GM12873 (cell line): ENCODE results near the gene ITGA2B.

Experiments
- CTCF ChIP-seq: IDR thresholded peaks from 2 replicates; pipeline ENCODE4 v1.5.1; 2012; ENCODE audit warnings: low read depth, mild to moderate bottlenecking, moderate library complexity, low read length, control low read depth; ENCODE audit not compliant: insufficient read depth; ENCODE audit errors: missing control alignments

ITGA2B gene

GRCh38 chr17:44416558-44417289 lies 27.3 kb upstream of the ITGA2B start:
- TF ChIP-seq CTCF: no peak

- no peak for TF ChIP-seq CTCF
These were observed 25.1 kb upstream of the ITGA2B start for GRCh38 chr17:44414394-44415155.

DNA sequence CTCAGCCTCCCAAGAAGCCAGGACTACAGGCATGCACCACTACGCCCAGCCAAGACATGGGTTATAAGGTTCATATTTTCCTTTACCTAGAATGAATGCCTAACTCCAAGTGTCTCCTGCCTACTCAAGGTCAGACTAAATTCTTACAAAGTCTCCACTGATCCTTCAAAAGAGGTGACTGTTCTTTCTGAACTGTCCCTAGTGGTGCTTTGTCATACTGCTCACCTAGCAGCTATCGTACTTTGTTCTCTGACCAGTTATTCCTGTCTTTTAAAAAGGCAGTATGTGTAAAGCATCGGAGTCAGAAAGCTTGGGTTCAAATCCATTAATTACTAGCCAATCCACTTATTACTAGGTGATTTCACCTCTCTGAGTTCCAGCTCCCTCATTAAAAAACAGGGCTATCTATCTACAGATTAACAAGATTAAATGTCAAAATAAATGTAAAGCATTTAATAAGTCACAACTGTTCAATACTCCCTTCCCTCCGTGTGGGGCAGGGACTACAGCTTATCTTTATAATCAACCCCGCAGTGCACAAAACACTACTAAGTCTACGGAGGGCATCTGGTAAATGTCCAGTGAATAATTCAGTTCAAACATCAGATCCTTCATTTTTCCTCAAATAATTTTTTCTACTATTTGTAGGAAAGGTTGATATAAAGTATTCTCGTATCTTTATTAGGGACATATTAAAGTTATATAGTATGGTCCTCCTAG lies 20.0 kb upstream of the ITGA2B start:
- peak; percentile 50 for TF ChIP-seq CTCF

DNA sequence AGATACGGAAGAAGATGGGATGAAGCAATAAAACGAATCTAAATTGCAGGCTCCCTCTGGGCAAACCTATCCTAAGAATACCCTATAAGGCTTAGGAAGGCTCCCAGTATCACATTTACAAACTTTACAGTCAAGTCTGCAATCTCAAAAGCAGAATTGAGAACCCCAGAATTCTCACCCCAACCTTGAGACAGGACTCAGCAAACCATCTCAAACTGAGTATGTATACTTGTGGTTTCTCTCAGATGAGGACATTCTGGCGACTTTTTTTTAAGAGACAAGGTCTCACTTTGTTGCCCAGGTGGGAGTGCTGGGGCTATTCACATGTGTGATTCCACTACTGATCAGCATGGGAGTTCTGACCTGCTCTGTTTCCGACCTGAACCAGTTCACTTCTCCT lies 19.3 kb upstream of the ITGA2B start:
- TF ChIP-seq CTCF: no peak

- TF ChIP-seq CTCF: no peak
These were observed 13.2 kb upstream of the ITGA2B start for GRCh38 chr17:44402564-44403172.

DNA sequence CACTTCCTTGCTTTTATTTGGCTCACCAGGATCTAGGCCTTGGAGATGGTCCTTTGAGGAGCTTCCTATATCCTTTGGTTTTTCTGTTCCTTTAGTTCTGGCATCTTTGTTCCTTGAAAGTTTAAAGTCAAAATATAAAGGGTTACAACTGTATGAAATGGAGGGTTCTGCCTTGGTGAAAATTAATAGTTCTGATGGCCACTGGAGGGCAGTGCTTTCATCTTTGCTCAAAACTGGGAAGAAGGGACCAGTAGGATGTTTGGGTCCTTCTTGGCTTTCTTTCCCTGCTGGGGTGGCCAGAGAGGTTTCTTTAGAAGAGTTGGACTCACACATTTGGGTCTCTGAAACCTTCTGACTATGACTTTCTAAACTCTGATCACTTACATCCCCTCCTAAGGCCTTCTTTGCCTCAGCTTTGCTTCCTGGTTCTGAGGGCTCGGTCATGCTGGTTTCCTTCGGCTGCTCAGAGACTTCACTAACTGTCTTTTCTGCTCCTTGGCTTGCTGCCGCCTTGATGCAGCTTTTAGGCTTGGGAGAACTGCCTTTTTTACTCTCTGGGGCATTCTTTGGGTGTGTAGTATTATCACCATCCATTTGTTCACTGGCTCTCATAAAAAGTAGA lies 10.9 kb upstream of the ITGA2B start:
- TF ChIP-seq CTCF: peak; percentile 59
